H7 (cell line): ENCODE measurements around the gene DGKD. TPM values are rescaled to one million over a fixed set of nuclear protein-coding genes. Genes with fewer than 3 reads are reported as not detected.
"Not testable (repeated sequence)": the region's sequence is repeated elsewhere in the genome, so short reads cannot be mapped to it uniquely, and the experiment has no call there.

Source experiments
- DNase-seq: peaks from one replicate; pipeline ENCODE4 v3.0.0; 2012
- H3K27me3 ChIP-seq: 2 replicates; pipeline ENCODE4 v1.6.0; 2011; ENCODE audit warnings: mild to moderate bottlenecking, low read length; ENCODE audit not compliant: control insufficient read depth, insufficient read depth
- H3K36me3 ChIP-seq: replicated peaks from 2 replicates; pipeline ENCODE4 v1.5.1; 2011; ENCODE audit warnings: low read length; ENCODE audit not compliant: control insufficient read depth, insufficient read depth
- H3K4me3 ChIP-seq: 2 replicates; pipeline ENCODE4 v1.5.1; 2011; ENCODE audit warnings: low read depth, mild to moderate bottlenecking, control low read depth, low read length, moderate library complexity; ENCODE audit not compliant: insufficient read depth
- total RNA-seq: library from RNA; depleted of rRNA; stranded (reverse); fragments of >200 nt; shearing (Covaris generic); gene quantifications from 2 replicates; pipeline ENCODE4 v1.2.3, GENCODE V29; 2014

DGKD gene
- total RNA-seq, 1 experiment from 2014 or later = 10.3 TPM

- Histone ChIP-seq H3K4me3 (no peak overlapping the region), H3K27me3 (no peaks in the 10 kb centered on the region), H3K36me3 (no peaks in the 10 kb centered on the region)
- no peak for DNase-seq
Measured at GRCh38 chr2:233361297-233361696, 7.0 kb downstream of the DGKD start.

GRCh38 chr2:233362742-233363141 lies 8.4 kb downstream of the DGKD start:
- H3K4me3 ChIP-seq = no peak overlapping the region
- H3K36me3 ChIP-seq = no peaks in the 10 kb centered on the region
- no peak for DNase-seq
- no peaks in the 10 kb centered on the region for H3K27me3 ChIP-seq

- Histone ChIP-seq H3K27me3 (no peaks in the 10 kb centered on the region), H3K36me3 (no peaks in the 10 kb centered on the region), H3K4me3 (no peak overlapping the region)
- DNase-seq = no peak
Measured at GRCh38 chr2:233363744-233364235, 9.5 kb downstream of the DGKD start.

- Histone ChIP-seq H3K36me3 (no peaks in the 10 kb centered on the region), H3K4me3 (no peak overlapping the region), H3K27me3 (no peaks in the 10 kb centered on the region)
- no peak for DNase-seq
Measured at GRCh38 chr2:233365861-233366520, 11.7 kb downstream of the DGKD start.

- Histone ChIP-seq H3K4me3 (no peak overlapping the region), H3K36me3 (no peaks in the 10 kb centered on the region), H3K27me3 (no peaks in the 10 kb centered on the region)
- DNase-seq = no peak
Measured at GRCh38 chr2:233367586-233367985, 13.3 kb downstream of the DGKD start.

- Histone ChIP-seq H3K36me3 (no peaks in the 10 kb centered on the region), H3K4me3 (no peak overlapping the region), H3K27me3 (no peaks in the 10 kb centered on the region)
- no peak for DNase-seq
Measured at GRCh38 chr2:233368756-233369155, 14.5 kb downstream of the DGKD start.

- no peaks in the 10 kb centered on the region for H3K36me3 ChIP-seq
- DNase-seq = peak; percentile 32
- H3K27me3 ChIP-seq = no peaks in the 10 kb centered on the region
- H3K4me3 ChIP-seq = no peak overlapping the region
Measured at GRCh38 chr2:233369462-233369861, 15.2 kb downstream of the DGKD start.

- Histone ChIP-seq H3K27me3 (no peaks in the 10 kb centered on the region), H3K36me3 (no peaks in the 10 kb centered on the region), H3K4me3 (no peak overlapping the region)
- DNase-seq = no peak
Measured at GRCh38 chr2:233369897-233370685, 15.8 kb downstream of the DGKD start.

- Histone ChIP-seq H3K4me3 (no peak overlapping the region), H3K27me3 (no peaks in the 10 kb centered on the region), H3K36me3 (no peaks in the 10 kb centered on the region)
- DNase-seq = peak; percentile 49
Measured at GRCh38 chr2:233371641-233372040, 17.3 kb downstream of the DGKD start.

- H3K27me3 ChIP-seq = no peaks in the 10 kb centered on the region
- H3K4me3 ChIP-seq = no peak overlapping the region
- DNase-seq = no peak
- no peaks in the 10 kb centered on the region for H3K36me3 ChIP-seq
Measured at GRCh38 chr2:233372855-233373254, 18.6 kb downstream of the DGKD start.

- H3K27me3 ChIP-seq = no peaks in the 10 kb centered on the region
- no peak for DNase-seq
- no peaks in the 10 kb centered on the region for H3K36me3 ChIP-seq
- H3K4me3 ChIP-seq = no peak overlapping the region
Measured at GRCh38 chr2:233373316-233373715, 19.0 kb downstream of the DGKD start.

GRCh38 chr2:233374776-233375175 lies 20.5 kb downstream of the DGKD start:
- not testable (repeated sequence) for H3K4me3 ChIP-seq, H3K36me3 ChIP-seq, H3K27me3 ChIP-seq, DNase-seq

GRCh38 chr2:233375490-233376314 lies 21.4 kb downstream of the DGKD start:
- Histone ChIP-seq H3K4me3 (no peak overlapping the region), H3K27me3 (no peaks in the 10 kb centered on the region), H3K36me3 (no peaks in the 10 kb centered on the region)
- DNase-seq = no peak

GRCh38 chr2:233379034-233379433 lies 24.7 kb downstream of the DGKD start:
- Histone ChIP-seq H3K36me3 (no peaks in the 10 kb centered on the region), H3K4me3 (no peak overlapping the region), H3K27me3 (no peaks in the 10 kb centered on the region)
- peak; percentile 23 for DNase-seq
